GM21447 (cell line): ENCODE data around the gene IGSF9B.

Source experiments
- ATAC-seq: cut with Tn5 transposase; IDR thresholded peaks from one replicate; pipeline ENCODE4 v1.9.1; 2021; ENCODE audit not compliant: unreplicated experiment

Gene IGSF9B

GRCh38 chr11:133903875-133904817, 52.6 kb downstream of the IGSF9B start:
- no peak for ATAC-seq

- no peak for ATAC-seq
Measured at GRCh38 chr11:133903056-133903455, 53.7 kb downstream of the IGSF9B start.

GRCh38 chr11:133902506-133902905, 54.3 kb downstream of the IGSF9B start:
- ATAC-seq: no peak

GRCh38 chr11:133901999-133902398, 54.8 kb downstream of the IGSF9B start:
- ATAC-seq: no peak

GRCh38 chr11:133901316-133901715, 55.5 kb downstream of the IGSF9B start:
- ATAC-seq: no peak

- no peak for ATAC-seq
Measured at GRCh38 chr11:133900176-133901105, 56.3 kb downstream of the IGSF9B start.

GRCh38 chr11:133898770-133899115, 58.0 kb downstream of the IGSF9B start:
- peak; percentile 4 for ATAC-seq

- peak; percentile 43 for ATAC-seq
Measured at GRCh38 chr11:133898031-133898769, 58.6 kb downstream of the IGSF9B start.

- no peak for ATAC-seq
Measured at GRCh38 chr11:133897331-133897650, 59.5 kb downstream of the IGSF9B start.

- ATAC-seq: no peak
Measured at GRCh38 chr11:133896642-133897330, 60.0 kb downstream of the IGSF9B start.

GRCh38 chr11:133896028-133896427, 60.7 kb downstream of the IGSF9B start:
- no peak for ATAC-seq

GRCh38 chr11:133895551-133895950, 61.2 kb downstream of the IGSF9B start:
- ATAC-seq: peak; percentile 26

- ATAC-seq: peak; percentile 59
Measured at GRCh38 chr11:133895061-133895479, 61.7 kb downstream of the IGSF9B start.

GRCh38 chr11:133893381-133893780, 63.4 kb downstream of the IGSF9B start:
- ATAC-seq: no peak

GRCh38 chr11:133892584-133893380, 64.0 kb downstream of the IGSF9B start:
- ATAC-seq: no peak

- no peak for ATAC-seq
Measured at GRCh38 chr11:133892126-133892525, 64.6 kb downstream of the IGSF9B start.

GRCh38 chr11:133889893-133890292, 66.9 kb downstream of the IGSF9B start:
- ATAC-seq: no peak

- ATAC-seq: no peak
Measured at GRCh38 chr11:133889188-133889587, 67.6 kb downstream of the IGSF9B start.

- ATAC-seq: no peak
Measured at GRCh38 chr11:133887692-133888332, 69.0 kb downstream of the IGSF9B start.
